HUES48 (cell line): ENCODE results near the gene SLBP.
A peak's percentile ranks its signal among the peaks of the same experiment; 100 is the strongest.
"Not testable (repeated sequence)": the region's sequence is repeated elsewhere in the genome, so short reads cannot be mapped to it uniquely, and the experiment has no call there.

Experiments used
- H3K27ac ChIP-seq: one replicate; pipeline ENCODE4 v1.7.0; 2013; ENCODE audit warnings: low read depth, low read length, inconsistent platforms
- H3K27me3 ChIP-seq: 2 replicates; pipeline ENCODE4 v1.6.1; 2013; ENCODE audit warnings: mild to moderate bottlenecking, low read length; ENCODE audit not compliant: control insufficient read depth, insufficient read depth
- H3K36me3 ChIP-seq: 2 replicates; pipeline ENCODE4 v1.6.1; 2013; ENCODE audit warnings: low read length; ENCODE audit not compliant: control insufficient read depth, insufficient read depth
- H3K4me1 ChIP-seq: 2 replicates; pipeline ENCODE4 v1.6.1; 2013; ENCODE audit warnings: mild to moderate bottlenecking, low read length; ENCODE audit not compliant: control insufficient read depth, insufficient read depth
- H3K4me3 ChIP-seq: 2 replicates; pipeline ENCODE4 v1.5.1; 2013; ENCODE audit warnings: mild to moderate bottlenecking, low read depth, low read length
- H3K9ac ChIP-seq: 2 replicates; pipeline ENCODE4 v1.6.1; 2013; ENCODE audit warnings: mild to moderate bottlenecking, low read depth, low read length, moderate library complexity
- H3K9me3 ChIP-seq: 2 replicates; pipeline ENCODE4 v1.6.1; 2013; ENCODE audit warnings: low read length; ENCODE audit not compliant: control insufficient read depth, insufficient read depth

Gene SLBP

GRCh38 chr4:1683736-1684505, 28.2 kb downstream of the SLBP start, which contains the start of gene FAM53A:
Gene FAM53A (minus strand): TSS chr4:1684313. CDS start chr4:1668741, 15,572 bp downstream.
- H3K4me1 ChIP-seq: no peaks in the 10 kb centered on the region
- H3K36me3 ChIP-seq: no peaks in the 10 kb centered on the region
- H3K9ac ChIP-seq: no peak within 1 kb of the TSS; the same call in 1 of the 2 replicates
- no peak within 1 kb of the TSS for H3K27ac ChIP-seq
- peak within 1 kb of the TSS; percentile 66 for H3K4me3 ChIP-seq
- H3K9me3 ChIP-seq: no peaks in the 10 kb centered on the region
- H3K27me3 ChIP-seq: peaks cover 17% of the 10 kb centered on the region

DNA sequence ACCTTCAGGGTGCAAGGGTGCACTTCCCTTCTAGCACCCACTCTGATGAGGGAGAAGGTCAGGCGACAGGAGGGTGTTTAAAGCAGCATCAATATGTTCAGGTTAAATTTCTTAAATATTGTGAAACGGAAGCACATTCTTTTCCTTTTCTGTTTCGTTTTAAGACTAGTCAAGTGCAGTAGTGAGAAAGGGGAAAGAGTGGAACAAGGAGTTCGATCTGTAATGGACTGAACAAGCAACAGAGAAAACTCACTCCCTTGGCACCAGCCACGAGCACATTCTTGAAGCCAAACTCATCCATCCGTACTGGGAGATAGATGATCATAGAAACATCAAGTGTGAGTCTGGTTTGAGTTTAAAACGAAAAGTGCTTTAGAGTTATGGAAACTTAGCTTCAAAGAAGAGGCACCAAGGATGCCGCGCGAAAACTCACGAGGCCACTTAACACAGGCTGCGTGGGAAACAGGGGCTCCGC, 28.8 kb downstream of the SLBP start:
- Histone ChIP-seq H3K4me3 (peak overlapping the region; percentile 66), H3K9ac (no peak overlapping the region), H3K9me3 (no peaks in the 10 kb centered on the region), H3K27ac (no peak overlapping the region), H3K27me3 (peaks cover 17% of the 10 kb centered on the region), H3K4me1 (no peaks in the 10 kb centered on the region), H3K36me3 (no peaks in the 10 kb centered on the region)

DNA sequence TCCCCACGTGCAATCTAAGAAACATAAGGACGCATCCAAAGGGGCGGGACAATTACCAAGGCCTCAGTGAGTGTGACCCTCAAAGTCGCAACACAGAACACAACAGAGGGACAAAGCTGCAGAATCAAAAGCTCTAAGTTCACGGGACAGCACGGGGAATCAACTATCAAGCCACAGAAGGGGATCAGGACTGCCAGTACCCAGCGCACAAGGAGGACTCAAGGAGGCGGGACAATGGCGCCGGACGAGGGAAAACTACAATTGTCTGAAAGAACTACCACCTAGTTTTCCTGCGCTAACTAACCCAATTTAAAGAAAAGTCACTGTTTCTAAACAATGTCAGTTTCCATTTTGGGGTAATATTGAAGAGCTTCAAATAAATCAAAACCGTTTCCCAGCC, 29.3 kb downstream of the SLBP start:
- Histone ChIP-seq H3K36me3 (no peaks in the 10 kb centered on the region), H3K27ac (no peak overlapping the region), H3K9ac (no peak overlapping the region), H3K27me3 (peaks cover 17% of the 10 kb centered on the region), H3K9me3 (no peaks in the 10 kb centered on the region), H3K4me1 (no peaks in the 10 kb centered on the region), H3K4me3 (0 out of 2 replicates have a peak overlapping the region, but pooled peaks have one; percentile 66)

GRCh38 chr4:1678244-1678643, 33.9 kb downstream of the SLBP start:
- Histone ChIP-seq H3K4me3 (no peak overlapping the region), H3K27ac (no peak overlapping the region), H3K9me3 (no peaks in the 10 kb centered on the region), H3K36me3 (no peaks in the 10 kb centered on the region), H3K27me3 (peaks cover 10% of the 10 kb centered on the region), H3K4me1 (no peaks in the 10 kb centered on the region), H3K9ac (no peak overlapping the region)

DNA sequence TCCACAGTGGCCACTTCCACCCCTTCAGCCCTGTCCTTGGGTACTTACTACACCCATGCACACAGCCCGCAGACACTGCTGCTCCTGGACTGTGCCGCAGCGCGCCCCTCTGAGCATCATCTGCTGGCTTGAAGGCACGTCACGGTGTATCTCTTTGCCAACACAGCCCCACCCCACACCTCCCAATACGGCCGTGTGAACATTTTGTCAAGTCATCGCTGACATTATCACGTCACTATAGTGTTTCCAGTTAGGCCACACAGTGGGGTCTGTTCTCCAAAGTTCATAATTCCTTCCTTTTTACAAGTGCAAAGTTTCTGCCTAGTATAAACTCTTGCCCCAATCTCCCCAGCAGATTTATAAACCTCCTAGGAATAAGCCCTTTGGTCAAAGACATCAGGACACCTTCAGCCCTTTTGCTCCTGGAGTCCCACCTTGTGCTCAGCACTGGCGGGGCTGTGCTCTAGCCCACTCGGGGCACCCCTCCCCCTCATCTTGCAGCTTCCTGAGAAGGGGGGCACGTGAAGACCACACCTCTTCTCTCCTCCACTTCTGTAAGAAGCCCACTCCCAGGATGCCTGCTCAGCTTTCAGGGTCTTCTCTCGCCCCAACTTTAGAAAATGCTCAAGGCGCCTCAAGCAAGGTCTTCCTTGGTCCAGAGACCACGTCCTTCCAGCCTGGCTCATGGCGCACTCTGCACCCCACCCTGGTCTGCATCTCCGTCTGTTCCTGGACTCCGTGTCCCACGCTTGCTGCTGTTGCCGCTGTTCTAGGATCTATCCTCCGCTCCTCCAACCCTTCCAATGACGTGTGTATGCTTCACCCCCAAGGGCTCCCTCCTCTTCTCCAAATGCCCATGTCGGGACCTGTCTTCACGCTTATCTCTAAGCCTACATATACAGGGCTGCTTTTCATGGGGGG, 35.3 kb downstream of the SLBP start:
- Histone ChIP-seq H3K36me3 (no peaks in the 10 kb centered on the region), H3K9ac (no peak overlapping the region), H3K4me1 (no peaks in the 10 kb centered on the region), H3K27ac (no peak overlapping the region), H3K27me3 (no peaks in the 10 kb centered on the region), H3K4me3 (no peak overlapping the region), H3K9me3 (no peaks in the 10 kb centered on the region)

DNA sequence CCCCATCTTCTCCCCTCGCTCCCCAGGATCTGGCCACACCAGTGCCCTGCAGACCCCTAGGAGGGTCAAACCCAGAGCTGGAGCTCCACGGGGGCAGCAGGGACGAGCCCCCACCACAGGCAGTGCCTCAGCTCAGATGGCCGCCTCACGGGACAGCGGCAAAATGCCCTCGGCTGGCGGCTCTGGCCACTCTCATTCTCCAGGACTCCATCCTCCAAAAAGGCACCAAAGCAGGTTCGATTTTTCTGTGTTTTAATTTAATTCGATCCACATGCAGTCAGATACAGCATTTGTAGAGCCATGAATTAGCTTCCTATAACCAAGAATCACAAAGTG, 36.3 kb downstream of the SLBP start:
- Histone ChIP-seq H3K4me1 (no peaks in the 10 kb centered on the region), H3K9me3 (no peaks in the 10 kb centered on the region), H3K36me3 (no peaks in the 10 kb centered on the region), H3K27me3 (no peaks in the 10 kb centered on the region), H3K9ac (no peak overlapping the region), H3K4me3 (no peak overlapping the region), H3K27ac (no peak overlapping the region)

GRCh38 chr4:1675136-1675801, 36.9 kb downstream of the SLBP start:
- Histone ChIP-seq H3K9ac (no peak overlapping the region), H3K9me3 (no peaks in the 10 kb centered on the region), H3K27ac (no peak overlapping the region), H3K4me1 (no peaks in the 10 kb centered on the region), H3K27me3 (no peaks in the 10 kb centered on the region), H3K4me3 (no peak overlapping the region), H3K36me3 (no peaks in the 10 kb centered on the region)

- no peaks in the 10 kb centered on the region for H3K4me1 ChIP-seq
- H3K27ac ChIP-seq: no peak overlapping the region
- H3K4me3 ChIP-seq: no peak overlapping the region
- no peaks in the 10 kb centered on the region for H3K27me3 ChIP-seq
- H3K9ac ChIP-seq: no peak overlapping the region
- no peaks in the 10 kb centered on the region for H3K36me3 ChIP-seq
- no peaks in the 10 kb centered on the region for H3K9me3 ChIP-seq
These were observed 37.4 kb downstream of the SLBP start for GRCh38 chr4:1674682-1675081.

GRCh38 chr4:1673671-1674070, 38.4 kb downstream of the SLBP start:
- no peak overlapping the region for H3K9ac ChIP-seq
- H3K9me3 ChIP-seq: no peaks in the 10 kb centered on the region
- H3K4me1 ChIP-seq: no peaks in the 10 kb centered on the region; the same call in 1 of the 2 replicates
- H3K4me3 ChIP-seq: no peak overlapping the region
- H3K36me3 ChIP-seq: no peaks in the 10 kb centered on the region
- H3K27ac ChIP-seq: no peak overlapping the region
- H3K27me3 ChIP-seq: no peaks in the 10 kb centered on the region

DNA sequence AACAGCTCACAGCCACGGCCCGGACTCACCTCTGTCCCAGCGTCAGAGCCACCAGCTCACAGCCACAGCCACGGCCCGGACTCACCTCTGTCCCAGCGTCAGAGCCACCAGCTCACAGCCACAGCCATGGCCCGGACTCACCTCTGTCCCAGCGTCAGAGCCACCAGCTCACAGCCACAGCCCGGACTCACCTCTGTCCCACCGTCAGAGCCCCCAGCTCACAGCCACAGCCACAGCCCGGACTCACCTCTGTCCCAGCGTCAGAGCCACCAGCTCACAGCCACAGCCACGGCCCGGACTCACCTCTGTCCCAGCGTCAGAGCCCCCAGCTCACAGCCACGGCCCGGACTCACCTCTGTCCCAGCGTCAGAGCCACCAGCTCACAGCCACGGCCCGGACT, 41.1 kb downstream of the SLBP start:
- not testable (repeated sequence) for H3K27ac ChIP-seq, H3K9ac ChIP-seq, H3K4me3 ChIP-seq, H3K4me1 ChIP-seq, H3K9me3 ChIP-seq, H3K36me3 ChIP-seq, H3K27me3 ChIP-seq
